Measurements from ENCODE around the gene CCNF. TPM values are rescaled to one million over a fixed set of nuclear protein-coding genes. Genes with fewer than 3 reads are reported as not detected.

Gene CCNF
- total and polyA plus RNA-seq, 2 of the 4 experiments (the other 2 are of a cell fraction) = 8.2 to 20.1 TPM

DNA sequence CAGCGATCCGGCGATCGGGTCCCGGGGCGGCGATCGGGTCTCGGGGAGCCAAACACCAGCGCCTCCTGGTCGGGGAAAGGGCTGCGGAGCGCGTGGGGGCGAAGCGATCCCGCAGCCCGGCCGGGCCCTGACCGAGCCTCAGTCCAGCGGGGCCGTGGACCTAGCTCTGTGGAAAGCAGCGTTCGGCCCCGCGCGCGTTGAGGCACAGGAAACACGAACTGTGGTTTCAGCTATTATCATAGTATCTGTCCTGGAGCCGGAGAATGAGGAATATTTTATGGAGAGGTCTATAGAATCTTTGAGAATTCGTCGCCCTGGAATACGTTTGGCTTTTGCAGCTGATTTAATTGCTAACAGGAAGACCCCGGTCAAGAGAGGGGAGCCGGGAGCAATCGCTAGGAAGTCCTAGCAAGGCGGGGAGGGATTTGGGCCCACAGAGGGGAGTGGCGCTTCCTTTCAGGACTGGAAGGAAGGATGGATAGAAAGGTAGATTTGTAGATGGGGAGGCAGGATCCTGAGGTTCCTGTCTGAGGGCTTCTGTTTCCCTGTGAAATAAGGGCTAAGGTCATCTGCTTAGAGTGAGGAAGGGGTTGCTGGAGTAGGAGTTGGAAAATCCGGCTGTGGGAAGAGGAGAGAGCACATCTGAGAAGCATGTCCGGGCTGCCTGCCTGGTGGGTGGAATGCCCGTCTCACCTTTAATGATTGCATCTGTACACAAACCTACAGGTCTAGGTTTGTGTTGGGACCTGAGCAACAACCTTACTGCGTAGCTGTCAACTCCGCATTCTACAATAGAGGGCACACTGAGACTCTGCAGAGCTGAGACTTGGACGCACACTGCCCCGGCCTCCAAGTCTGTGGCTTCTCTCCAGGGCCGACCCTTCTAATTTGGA lies 770 bp downstream of the CCNF start:
- TF ChIP-seq RFX5 (IDR thresholded peaks at IDR 0.05; ENCODE audit: low read depth, low read length) (no peak), FOS (IDR thresholded peaks at IDR 0.05; ENCODE audit: low read depth, low read length) (no peak), RAD21 (IDR thresholded peaks at IDR 0.05; ENCODE audit: low read length) (peak; percentile 39), RCOR1 (IDR thresholded peaks at IDR 0.05; ENCODE audit: insufficient replicate concordance, low read length) (no peak)
- BruUV-seq (replicated peaks) = no TSS peak
- Histone ChIP-seq H3K36me3 (ENCODE audit: control insufficient read depth, insufficient read depth, low read length) (peaks cover 8% of the 10 kb centered on the region), H2AK5ac (ENCODE audit: low read depth, low read length) (no peak overlapping the region), H3K18ac (ENCODE audit: low read depth, low read length) (no peak overlapping the region), H4K5ac (ENCODE audit: low read depth, low read length) (no peak overlapping the region), H3K56ac (ENCODE audit: extremely low read depth, insufficient read depth, low read length) (no peak overlapping the region), H4K20me1 (ENCODE audit: insufficient read depth, low read length) (0 out of 2 replicates have a peak, but pooled peaks cover 3% of the 10 kb centered on the region), H3K4ac (ENCODE audit: low read depth, low read length) (0 out of 2 replicates have a peak overlapping the region, but pooled peaks have one; percentile 9), H2BK120ac (ENCODE audit: low read depth, low read length) (no peak overlapping the region), H2BK15ac (ENCODE audit: low read depth, low read length) (no peak overlapping the region), H2BK5ac (ENCODE audit: low read depth, low read length, poor library complexity, severe bottlenecking) (peak overlapping the region; percentile 61), H3K4me3 (ENCODE audit: insufficient read depth, low read depth, low read length) (peak overlapping the region; percentile 86), H4K8ac (ENCODE audit: low read depth in 2 of 2, low read length in 2 of 2) (peak overlapping the region in 1 of 2 experiments; percentile 29; a peak in 1 of 4 replicates), H2AFZ (replicated peaks; ENCODE audit: low read length, poor library complexity) (peak overlapping the region; percentile 100), H3K14ac (replicated peaks; ENCODE audit: low read depth, low read length) (peak overlapping the region; percentile 7; the same call in 1 of the 2 replicates), H3K4me2 (ENCODE audit: low read depth, low read length) (peak overlapping the region; percentile 86), H4K91ac (ENCODE audit: insufficient read depth, low read depth, low read length) (peak overlapping the region; percentile 75; the same call in 1 of the 2 replicates), H3K27ac (ENCODE audit: insufficient read depth, low read length) (peak overlapping the region; percentile 60; the same call in 1 of the 2 replicates), H3K4me1 (ENCODE audit: control insufficient read depth, insufficient read depth, low read length) (peaks cover 4% of the 10 kb centered on the region), H3K9ac (ENCODE audit: low read depth, low read length) (peak overlapping the region; percentile 73), H3K27me3 (ENCODE audit: control insufficient read depth, insufficient read depth, low read length) (no peaks in the 10 kb centered on the region), H3K9me3 (ENCODE audit: control insufficient read depth, insufficient read depth, low read length) (no peaks in the 10 kb centered on the region), H2AK9ac (replicated peaks; ENCODE audit: low read depth, low read length, poor library complexity) (peak overlapping the region; percentile 83), H3K9me1 (ENCODE audit: insufficient read depth, low read length) (peaks cover 12% of the 10 kb centered on the region; the same call in 1 of the 2 replicates), H2BK20ac (ENCODE audit: low read depth, low read length) (no peak overlapping the region), H3K23ac (ENCODE audit: low read depth, low read length) (peak overlapping the region; percentile 24), H3K79me1 (ENCODE audit: low read depth in 1 of 2, low read length in 2 of 2) (peaks cover 41 to 56% of the 10 kb centered on the region in 2 experiments)
- ATAC-seq (ENCODE audit: low read depth) (peak; percentile 9), DNase-seq (peak; percentile 19)
- dilution Hi-C loops (cut with HindIII; ENCODE audit: low sequenced_read_pairs, unreplicated experiment) (no loop called here), intact Hi-C loops (cut with micrococcal nuclease) (loop anchor here (1.0 to 2.0 kb wide), 3 partner anchors 71 to 161 kb away; partner anchors contain the start of genes ABCA3 and RNPS1), in situ Hi-C loops (cut with MboI; ENCODE audit: low sequenced_read_pairs) (loop anchor here (10.0 kb wide), 1 partner anchor 155 kb away; no protein-coding TSS in a partner anchor)
- POLR2A ChIA-PET (ENCODE audit: unreplicated experiment) = interaction anchor here (0.6 to 0.8 kb wide), 3 partner anchors 8 to 40 kb away, joined by 3 to 4 read pairs (median 3); no protein-coding TSS in a partner anchor
- CTCF ChIA-PET = no interaction called here
- 0% methylated on average over 32 of the region's 46 CpGs; no CpG with 5 or more reads in 1 of the 2 experiments for WGBS, 2 experiments (ENCODE audit: extremely low coverage in 2 of 2, insufficient read length in 1 of 2)

Data from IMR-90 (cell line).